Panc1 (cell line): ENCODE measurements around the gene CLTC.

Source experiments
- CTCF ChIP-seq: fragments of 450-650 bp; IDR thresholded peaks from 2 replicates; pipeline ENCODE4 v1.5.1; 2017; ENCODE audit warnings: mild to moderate bottlenecking
- POLR2AphosphoS5 ChIP-seq: IDR thresholded peaks from 2 replicates; pipeline ENCODE4 v1.6.1; 2012; ENCODE audit warnings: mild to moderate bottlenecking, low read depth, low read length, moderate library complexity
- REST ChIP-seq, 2 experiments: IDR thresholded peaks; 2 replicates each; pipeline ENCODE4 v1.6.1; 2011 to 2012; ENCODE audit warnings: low read depth in 2 of 2, control low read depth in 1 of 2, low read length in 1 of 2, mild to moderate bottlenecking in 1 of 2, moderate library complexity in 1 of 2; ENCODE audit not compliant: insufficient read depth in 1 of 2

- TF ChIP-seq CTCF (no peak), REST (IDR thresholded peaks at IDR 0.05; ENCODE audit: insufficient read depth in 1 of 2, low read depth in 2 of 2, low read length in 1 of 2) (no peak), POLR2AphosphoS5 (no peak)
Measured at GRCh38 chr17:59693582-59693981, 73.9 kb downstream of the CLTC start.
